IMR-90 (cell line): Measurements from ENCODE around the gene GMPR. TPM values are rescaled to one million over a fixed set of nuclear protein-coding genes. Genes with fewer than 3 reads are reported as not detected.

ENCODE experiments used
- polyA plus RNA-seq, 3 experiments: library from polyadenylated mRNA; depleted of rRNA; stranded (reverse); fragments of >200 nt; gene quantifications; 2 replicates each; pipeline ENCODE4 v1.2.3, GENCODE V29; 2012; ENCODE audit warnings: low replicate concordance in 1 of 3
- total RNA-seq: library from RNA; depleted of rRNA; stranded (reverse); fragments of >200 nt; gene quantifications from 2 replicates; pipeline ENCODE4 v1.2.3, GENCODE V29; 2012
- TF ChIP-seq, protein P1 (sequence below): fragments of 150-350 bp; IDR thresholded peaks from 2 replicates; pipeline ENCODE4 v1.6.1; 2016; ENCODE audit warnings: low read depth, mild to moderate bottlenecking, low read length, moderate library complexity, borderline replicate concordance

The GMPR gene
- total and polyA plus RNA-seq, 2 of the 4 experiments (the other 2 are of a cell fraction) = 6.3 to 8.6 TPM

DNA sequence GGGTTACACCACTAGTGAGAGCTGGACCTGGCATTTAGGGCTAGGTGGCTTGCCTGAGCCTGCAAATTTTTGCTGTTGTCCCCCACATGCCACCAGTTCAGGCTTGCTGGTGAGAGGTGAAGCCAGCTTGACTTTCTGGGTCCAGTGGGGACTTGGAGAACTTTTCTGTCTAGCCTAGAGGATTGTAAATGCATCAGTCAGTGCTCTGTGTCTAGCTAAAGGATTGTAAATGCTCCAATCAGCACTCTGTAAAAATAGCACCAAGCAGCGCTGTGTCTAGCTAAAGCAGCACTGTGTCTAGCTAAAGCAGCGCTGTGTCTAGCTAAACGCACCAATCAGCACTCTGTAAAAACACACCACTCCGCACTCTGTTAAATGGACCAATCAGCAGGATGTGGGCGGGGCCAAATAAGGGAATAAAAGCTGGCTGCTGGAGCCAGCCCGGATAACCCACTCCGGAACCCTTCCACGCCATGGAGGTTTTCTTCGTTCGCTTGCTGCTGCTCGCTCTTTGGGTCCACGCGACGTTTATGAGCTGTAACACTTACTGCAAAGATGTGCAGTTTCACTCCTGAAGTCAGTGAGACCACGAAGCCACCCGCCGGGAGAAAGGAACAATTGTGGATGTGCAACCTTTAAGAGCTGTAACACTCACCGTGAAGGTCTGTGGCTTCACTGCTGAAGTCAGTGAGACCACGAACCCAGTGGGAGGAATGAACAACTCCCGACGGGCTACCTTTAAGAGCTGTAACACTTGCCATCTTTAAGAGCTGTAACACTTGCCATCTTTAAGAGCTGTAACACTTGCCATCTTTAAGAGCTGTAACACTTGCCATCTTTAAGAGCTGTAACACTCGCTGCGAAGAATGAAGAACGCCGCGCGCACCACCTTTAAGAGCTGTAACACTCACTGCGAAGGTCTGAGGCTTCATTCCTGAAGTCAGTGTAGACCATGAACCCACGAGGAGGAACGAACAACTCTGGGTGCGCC is 27.3 kb downstream of the GMPR start (continued):
- TF ChIP-seq, protein P1, sequence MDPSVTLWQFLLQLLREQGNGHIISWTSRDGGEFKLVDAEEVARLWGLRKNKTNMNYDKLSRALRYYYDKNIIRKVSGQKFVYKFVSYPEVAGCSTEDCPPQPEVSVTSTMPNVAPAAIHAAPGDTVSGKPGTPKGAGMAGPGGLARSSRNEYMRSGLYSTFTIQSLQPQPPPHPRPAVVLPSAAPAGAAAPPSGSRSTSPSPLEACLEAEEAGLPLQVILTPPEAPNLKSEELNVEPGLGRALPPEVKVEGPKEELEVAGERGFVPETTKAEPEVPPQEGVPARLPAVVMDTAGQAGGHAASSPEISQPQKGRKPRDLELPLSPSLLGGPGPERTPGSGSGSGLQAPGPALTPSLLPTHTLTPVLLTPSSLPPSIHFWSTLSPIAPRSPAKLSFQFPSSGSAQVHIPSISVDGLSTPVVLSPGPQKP = no peak
